ENCODE measurements around the gene DHRS7B.
"Not testable (repeated sequence)": the region's sequence is repeated elsewhere in the genome, so short reads cannot be mapped to it uniquely, and the experiment has no call there.

Gene DHRS7B

DNA sequence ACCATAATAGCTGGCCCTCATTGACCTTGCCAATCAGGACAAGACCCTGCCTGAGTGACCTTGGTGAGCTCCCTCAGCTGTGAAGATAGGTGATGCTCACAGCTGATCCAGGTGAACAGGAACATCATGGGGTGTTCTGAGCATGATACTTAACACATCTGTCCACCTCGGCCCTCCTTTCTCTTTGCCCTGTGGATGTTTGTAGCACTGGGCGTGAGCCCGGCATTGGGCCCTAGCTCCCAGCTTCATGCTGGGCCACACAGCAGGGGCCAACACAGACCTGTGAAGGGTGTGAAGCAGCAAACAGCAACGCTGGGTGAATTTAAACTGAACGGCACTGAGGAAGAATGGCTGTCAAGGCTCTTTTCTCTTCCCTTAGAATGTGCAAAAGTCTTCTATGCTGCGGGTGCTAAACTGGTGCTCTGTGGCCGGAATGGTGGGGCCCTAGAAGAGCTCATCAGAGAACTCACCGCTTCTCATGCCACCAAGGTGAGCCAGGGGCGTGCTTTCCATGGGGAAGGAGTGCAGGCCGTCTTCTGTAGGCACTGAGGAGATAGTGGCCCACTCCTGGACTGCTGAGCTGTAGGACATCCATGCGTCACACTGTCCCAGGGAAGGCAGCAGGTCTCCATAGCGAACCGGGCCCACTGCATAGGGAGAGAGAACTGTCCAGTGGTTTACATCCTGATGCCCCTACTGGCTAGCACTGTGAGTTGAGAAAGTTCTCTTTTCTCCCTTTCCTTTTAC, 51.3 kb downstream of the DHRS7B start:
- no peak for ATAC-seq

DNA sequence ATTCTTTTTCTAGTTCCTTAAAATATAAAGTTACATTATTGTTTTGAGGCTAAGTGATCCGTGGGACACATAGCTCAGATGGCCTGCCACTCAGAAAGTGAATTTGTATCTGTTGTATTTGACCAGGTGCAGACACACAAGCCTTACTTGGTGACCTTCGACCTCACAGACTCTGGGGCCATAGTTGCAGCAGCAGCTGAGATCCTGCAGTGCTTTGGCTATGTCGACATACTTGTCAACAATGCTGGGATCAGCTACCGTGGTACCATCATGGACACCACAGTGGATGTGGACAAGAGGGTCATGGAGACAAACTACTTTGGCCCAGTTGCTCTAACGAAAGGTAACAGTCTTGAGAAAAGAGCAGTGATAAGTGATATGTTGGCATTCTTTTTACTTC, 56.7 kb downstream of the DHRS7B start:
- ATAC-seq, result no peak
- DNase-seq, result no peak

More for the DNA sequence above, 51.3 kb downstream of the DHRS7B start:
- no peak for DNase-seq

DNA sequence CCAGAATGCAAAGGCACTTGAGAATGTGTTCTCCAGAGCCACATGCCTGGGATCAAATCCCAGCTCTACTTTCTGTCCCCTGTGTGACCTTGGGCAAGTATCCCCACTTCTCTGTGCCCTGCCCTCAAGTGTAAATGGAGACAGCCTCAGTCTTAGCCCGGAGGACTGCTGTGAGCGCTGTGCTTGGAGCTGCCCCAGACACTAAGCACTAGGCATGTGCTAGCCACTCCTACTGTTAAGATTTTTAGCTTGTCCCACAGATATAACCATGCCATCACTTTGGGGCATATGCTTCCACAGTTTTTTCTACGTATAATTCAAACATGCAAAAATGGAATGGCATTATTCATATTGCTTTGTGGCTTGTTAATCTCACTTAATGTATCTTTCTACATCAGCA, 57.8 kb downstream of the DHRS7B start:
- ATAC-seq, result no peak
- no peak for DNase-seq

DNA sequence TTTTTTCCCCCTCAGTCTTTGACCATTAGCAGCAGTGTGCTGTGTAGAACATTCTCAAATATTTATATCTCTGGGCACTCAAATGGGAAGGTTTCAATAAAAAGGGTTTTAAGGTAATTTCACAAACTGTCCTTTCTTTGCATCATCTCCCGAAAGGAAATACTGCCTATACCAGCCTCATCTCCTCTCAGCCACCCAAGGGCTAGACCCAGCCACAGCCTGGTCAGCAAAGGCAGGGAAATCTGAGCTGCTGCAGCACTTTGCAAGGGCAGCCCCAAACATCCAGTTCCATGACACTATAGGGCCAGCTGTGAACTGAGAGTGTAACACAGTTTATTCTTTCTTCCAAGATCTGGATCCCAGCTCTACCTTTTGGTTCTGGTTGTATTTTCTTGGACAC, 58.3 kb downstream of the DHRS7B start:
- no peak for DNase-seq
- ATAC-seq, result no peak

DNA sequence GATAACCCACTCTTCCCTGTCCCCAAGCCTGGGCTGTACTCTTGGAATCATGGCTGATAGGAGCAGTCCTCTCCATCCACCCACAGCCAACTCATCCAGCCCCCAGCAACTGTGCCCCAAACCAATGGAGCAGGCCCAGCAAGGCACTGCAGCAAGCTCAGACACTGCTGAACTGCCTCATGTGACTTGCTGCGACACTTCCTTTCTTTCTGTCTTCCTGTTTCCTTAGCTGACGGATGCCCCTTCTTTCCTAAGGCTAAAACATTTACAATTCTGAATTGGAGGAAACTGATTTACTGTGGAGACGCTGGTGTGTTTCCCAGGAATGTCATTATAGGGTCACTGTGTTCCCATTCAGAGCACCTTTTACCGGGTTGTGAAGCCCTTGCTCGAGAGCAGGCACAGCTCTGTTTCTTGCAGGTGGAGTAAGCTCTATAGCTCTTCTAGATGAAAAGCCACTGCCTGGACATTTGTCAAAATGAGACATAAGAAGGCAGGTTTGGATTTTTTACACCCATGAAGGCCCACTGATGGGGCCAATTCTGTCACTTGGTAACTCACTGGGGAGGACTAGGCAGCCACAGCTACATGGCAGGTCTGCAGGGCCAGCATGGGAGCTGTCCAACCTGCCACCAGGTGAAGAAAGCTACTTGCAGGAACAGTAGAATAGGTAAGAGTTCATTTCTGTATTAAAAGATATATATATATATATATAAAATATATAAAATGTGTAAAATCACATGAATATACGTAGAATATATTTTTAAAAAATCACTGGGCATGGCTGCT, 59.8 kb downstream of the DHRS7B start:
- DNase-seq (no peak), ATAC-seq (no peak)

DNA sequence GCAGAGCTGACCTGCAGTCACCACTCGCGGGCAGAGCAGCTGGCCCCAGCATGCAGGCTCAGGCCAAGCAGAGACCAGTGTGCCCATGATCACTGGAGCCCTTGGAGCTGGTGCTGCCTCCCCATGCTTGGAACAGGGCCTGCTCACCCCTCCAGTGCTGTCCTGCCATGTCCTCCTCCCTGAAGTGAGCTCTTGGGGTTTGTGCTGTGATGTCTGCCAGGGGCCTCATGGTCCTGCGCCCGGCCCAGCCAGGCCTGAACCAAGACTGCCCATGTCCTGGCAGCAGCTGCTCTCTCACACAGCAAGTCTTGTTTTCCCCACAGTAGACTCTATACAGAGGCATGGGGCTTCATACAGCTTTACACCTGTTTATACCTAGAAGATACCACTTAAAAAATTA, 62.6 kb downstream of the DHRS7B start:
- DNase-seq (no peak), ATAC-seq (no peak)

DNA sequence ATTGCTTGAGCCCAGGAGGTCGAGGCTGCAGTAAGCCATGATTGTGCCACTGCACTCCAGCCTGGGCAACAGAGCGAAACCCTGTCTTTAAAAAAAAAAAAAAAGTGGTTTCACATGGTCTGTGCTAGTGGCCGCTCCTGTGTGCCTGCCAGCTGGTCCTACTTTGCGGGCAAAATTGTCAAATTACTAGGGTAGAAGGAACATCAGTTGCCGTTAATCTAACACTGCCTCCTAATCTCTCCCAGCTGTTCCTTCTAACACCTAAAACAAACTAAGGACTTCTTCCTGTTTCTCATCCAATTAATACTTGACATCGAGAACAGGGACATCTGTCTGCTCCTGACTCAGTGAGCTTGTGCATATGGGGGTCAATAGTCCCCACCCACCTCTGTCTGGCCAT, 63.3 kb downstream of the DHRS7B start:
- no peak for ATAC-seq
- no peak for DNase-seq

DNA sequence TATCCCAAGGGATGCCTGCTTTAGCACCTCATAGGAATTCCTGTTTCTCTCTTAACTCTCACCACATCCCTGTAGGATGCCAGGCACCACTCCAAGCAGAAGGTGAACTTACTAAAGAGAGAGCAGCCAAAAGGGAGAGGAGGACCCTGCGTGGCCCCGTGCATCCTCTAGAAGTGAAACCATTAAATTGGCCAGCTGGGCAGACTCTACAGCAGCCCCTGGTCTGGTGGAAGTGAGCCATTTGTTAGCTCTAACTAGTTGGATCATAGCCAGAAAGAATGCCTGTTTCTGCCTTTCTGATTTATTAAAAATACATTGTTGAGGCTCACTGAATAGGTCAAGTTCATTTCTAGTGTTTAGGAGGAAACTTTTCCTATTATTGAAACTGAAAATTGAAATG, 64.9 kb downstream of the DHRS7B start:
- ATAC-seq (no peak), DNase-seq (no peak)

DNA sequence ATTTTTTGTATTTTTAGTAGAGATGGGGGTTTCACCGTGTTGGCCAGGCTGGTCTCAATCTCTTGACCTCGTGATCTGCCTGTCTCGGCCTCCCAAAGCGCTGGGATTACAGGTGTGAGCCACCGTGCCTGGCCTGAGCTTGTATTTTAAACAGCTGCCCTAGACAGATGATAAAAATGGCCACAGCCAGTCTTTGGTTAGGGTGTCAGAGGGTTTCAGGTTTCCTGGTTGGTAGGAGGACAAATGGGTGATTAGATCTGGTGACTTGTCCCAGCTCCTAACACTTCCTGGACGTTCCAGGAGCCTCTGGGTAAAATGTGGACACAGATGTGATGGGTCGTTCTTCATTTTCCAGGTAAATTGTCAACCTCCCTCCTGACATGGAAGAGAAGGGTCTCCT, 65.7 kb downstream of the DHRS7B start:
- not testable (repeated sequence) for DNase-seq, ATAC-seq

DNA sequence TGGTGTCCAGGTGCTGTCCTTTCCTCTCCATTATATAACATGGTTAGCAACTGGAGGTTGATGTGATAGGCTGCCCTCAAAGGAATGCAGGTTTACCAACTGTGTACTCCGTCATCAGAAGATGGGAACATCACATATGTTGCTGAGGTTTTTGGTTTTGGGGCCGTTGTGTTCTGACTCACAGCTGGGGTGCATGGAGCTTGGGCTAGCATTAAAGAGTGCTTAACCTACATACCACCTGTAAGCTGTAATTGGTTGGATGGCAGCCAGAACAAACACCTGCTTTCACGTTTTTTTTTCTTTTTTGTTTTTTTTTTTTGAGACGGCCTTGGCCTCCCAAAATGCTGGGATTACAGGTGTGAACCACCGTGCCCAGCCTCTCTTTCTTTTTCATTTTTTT, 66.3 kb downstream of the DHRS7B start:
- ATAC-seq, result no peak
- DNase-seq, result no peak

DNA sequence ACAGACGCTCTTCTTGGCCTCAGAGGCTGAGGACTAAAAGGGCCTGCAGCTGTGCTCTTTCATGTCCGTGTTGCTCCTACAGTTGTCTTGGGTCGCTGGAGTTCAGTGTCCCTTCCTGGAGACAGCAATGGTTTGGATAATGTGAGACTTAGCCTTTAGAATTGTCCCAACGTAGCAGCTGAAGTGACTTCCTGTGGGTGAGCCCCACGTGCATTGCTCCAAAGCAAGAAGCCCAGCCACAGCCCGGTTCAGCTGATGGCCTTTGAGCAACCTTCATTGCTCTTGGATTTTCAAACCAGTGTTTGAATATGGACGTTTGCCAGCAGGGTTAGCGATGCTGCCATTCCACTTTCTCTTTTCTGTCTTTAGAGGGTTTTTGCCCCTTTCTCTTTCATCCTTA, 67.5 kb downstream of the DHRS7B start:
- no peak for ATAC-seq
- DNase-seq, result no peak

DNA sequence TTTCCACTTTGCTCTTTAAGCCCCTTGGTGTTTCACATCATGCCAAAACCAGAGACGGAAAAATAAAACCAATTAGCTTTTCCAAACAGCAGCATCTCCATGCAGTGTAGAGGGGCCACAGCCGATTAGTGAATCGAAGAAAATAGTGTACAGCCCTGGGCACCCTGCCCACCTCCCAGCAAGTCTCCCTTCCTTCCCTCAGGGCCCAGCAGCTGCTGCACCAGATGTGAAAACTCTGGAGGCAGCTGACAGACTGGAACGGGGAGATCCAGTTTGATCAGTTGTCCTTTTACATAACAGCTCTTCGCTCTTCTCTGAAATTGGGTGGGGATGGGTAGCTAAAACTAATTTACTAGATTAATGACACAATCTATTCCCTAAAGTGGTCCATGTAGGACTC, 67.9 kb downstream of the DHRS7B start:
- no peak for DNase-seq
- no peak for ATAC-seq

DNA sequence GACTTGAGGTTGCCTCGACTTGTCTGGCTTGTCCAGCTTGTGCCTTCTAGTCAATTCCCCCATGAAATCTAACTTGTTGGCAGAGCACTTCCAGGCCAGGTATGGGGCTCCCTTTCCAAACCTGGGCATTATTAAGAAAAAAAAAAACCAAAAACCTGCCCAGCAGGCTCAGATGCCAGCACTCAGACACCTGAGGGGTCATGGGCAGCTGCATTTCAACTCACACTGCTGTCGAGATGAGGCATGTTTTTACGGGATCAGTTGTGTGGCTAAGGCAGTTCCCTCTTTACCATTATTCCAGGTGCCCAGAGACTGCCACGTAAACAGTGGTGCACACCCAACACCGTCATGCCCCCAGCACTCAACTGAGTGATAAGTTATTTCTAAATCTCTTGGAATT, 69.4 kb downstream of the DHRS7B start:
- DNase-seq (no peak), ATAC-seq (no peak)

DNA sequence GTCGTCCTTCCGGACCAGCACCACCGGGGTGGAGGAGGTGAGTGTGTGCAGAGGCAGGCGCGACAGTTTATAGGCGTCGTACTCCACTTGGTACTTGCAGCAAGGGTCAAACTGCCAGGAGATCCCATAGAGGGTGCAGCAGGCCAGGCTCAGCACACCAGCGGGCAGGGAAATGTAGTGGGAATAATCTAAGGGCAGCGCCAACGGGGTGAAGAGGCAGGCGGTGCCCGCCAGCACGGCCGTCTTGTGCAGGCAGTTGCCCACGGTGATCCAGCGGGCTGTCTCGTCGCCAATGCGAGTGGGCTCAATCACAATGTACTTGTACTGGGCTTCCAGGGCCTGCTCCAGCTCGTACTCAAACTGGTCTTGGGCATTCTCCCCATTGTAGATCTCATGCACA, 71.6 kb downstream of the DHRS7B start:
- no peak for ATAC-seq
- no peak for DNase-seq

DNA sequence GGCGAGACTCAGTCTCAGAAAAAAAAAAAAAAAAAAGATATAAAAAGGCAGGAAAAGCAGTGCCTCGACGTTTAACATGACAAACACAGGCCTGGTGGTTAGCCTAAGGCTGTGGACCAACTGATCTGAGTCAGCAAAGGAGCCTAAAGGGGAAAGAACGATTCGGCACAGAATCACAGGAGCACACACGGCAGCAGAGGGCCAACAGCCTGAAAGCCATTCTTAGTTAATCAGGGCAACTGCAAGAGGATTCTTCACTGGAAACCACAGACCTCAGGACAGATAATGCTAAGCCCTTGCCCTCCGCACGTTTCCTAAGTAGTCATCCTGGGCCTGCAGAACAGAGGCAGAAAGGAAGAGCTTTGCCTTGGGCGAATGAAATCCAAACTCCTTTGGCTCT, 72.5 kb downstream of the DHRS7B start:
- no peak for ATAC-seq
- DNase-seq, result no peak

DNA sequence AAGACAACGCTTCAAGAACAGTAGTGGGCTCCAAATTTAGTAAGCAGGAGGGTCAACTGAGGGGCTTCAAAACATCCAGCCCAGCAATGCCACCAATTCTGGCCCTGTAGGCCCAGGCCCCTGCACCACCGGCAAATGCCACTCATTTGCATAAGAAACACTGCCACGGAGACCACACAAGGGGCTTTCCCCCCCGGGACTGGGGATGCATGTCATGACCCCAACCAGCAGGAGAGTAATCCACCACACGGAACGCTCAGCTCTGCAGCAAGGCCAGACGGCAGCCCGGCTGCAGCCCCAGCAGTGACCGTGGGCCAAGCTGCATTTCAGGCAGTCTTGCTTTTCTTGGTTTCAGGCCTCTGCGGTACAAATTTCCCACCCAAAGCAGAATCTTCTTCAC, 73.1 kb downstream of the DHRS7B start:
- DNase-seq (no peak), ATAC-seq (peak; percentile 40)

DNA sequence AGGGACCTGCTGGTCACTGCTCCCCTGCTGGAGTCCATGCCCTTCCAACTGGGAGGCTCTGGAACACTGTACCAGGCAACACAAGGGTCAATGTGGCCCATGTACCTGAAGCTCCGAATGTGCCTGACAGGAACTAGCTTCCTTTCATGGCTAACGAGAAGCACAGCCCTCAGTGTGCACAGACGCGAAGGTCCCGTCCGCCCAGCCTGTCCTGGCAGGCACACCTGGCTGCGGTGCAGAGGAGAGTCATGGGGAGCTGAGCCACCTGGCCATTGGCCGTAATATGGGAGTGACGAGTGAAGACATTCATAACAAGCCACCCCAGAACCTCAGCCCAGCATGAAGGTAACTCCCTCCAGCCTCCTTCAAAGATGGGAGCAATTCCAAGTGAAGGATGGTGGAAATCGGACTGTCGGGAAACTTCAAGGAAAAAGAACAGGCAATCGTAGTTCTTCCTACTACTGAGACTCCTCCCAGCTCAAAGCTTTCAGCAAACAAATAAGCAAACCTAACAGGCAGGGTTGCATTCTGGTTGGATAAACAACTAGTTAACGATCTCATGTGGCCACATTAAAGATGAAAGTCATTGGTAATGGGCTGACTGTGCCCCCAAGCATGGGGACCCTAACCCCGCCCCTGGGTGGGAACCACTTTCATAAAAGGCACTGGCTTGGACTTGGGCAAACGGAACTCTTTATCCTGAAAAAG, 74.0 kb downstream of the DHRS7B start:
- ATAC-seq, result no peak
- no peak for DNase-seq

DNA sequence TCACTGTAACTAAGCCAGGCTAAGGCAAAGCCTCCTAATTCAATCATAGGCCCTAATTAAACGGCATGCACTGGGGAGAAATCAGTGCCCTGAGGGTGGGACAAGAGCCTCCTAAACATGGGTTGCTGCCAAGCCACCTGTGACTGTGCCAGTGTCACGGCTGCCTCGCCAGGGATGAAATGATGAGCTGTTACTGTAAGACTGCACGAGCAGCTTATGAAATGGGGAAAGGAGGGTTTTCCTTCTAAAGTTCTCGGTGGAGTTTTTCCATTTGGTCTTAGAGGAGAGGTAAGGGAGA, 74.5 kb downstream of the DHRS7B start:
- ATAC-seq, result no peak
- DNase-seq, result no peak

DNA sequence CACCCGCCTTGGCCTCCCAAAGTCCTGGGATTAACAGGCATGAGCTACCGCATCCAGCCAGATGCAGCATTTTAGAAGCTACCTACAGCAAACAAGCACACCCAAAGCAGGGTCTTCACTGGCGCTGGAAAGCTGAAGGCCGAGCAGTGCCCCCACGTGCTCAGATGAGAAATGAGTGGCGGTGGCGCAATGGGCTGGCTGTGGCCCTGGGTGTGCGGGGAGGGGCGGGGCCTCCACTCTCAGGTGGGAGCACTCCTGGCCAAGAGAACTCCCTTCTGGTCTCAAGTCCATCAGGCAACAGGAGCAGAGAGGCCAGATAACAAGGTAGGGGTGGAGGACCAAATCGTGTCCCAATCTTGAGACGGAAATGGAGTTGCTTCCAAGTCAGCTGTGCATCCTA, 75.1 kb downstream of the DHRS7B start:
- DNase-seq (no peak), ATAC-seq (no peak)

DNA sequence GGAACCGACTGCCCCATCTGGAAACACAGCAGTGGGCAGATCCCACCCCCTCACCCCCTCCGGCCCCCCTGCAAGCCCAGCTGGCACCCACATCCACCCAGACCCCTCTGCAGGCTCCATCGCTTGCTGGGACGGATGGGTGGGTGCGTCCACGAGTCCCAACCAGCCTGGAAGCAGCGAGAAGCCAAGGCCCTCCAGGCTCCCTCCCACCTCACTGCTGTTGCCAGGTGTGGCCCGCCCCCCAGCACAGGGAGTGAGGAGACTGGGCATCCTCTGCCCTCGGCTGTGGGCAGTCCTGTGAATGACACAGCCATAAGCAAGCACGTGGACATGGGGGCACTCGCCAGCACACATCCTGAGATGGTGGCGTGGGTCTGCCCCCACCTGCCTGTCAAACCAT, 75.7 kb downstream of the DHRS7B start:
- ATAC-seq (no peak), DNase-seq (no peak)

DNA sequence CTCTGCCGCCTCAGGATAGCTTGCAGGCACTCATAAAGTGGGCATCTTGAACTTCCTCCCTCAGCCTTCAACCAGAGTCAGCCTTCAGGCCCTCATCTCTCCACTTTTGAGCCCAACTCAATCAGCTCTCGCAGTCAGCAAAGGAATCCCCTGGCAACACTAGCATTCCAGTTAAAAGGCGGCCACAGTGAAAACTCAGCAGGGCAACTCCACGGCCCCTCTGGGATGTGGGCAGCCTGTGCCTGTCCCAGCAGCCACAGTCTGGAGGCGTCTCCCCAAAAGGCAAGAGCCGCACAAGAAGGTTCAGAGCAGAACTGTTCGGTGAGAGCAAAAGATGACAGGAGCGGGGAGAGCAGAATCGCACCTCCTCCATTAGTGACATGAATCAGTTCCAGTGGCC, 78.2 kb downstream of the DHRS7B start:
- DNase-seq (no peak), ATAC-seq (no peak)

DNA sequence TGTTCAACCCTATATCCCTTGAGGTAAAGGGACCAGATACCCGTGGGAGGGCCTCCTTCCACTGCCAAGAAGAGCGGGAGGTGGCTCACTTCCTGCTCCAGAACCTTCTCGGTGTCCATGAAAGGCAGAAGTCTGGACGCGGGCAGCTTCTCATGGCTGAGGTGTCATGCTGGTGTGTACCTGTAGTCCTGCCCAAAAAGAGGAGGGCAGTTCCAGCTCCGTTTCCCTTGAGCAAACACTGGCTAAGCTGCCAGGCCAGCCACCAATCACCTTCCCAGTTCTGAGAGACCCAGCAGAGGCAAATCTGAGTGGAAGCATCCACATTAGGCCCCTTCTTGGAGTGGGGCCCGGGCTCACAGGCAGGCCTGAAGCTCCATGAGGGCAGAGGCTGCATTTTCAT, 81.6 kb downstream of the DHRS7B start:
- no peak for ATAC-seq
- DNase-seq, result no peak

DNA sequence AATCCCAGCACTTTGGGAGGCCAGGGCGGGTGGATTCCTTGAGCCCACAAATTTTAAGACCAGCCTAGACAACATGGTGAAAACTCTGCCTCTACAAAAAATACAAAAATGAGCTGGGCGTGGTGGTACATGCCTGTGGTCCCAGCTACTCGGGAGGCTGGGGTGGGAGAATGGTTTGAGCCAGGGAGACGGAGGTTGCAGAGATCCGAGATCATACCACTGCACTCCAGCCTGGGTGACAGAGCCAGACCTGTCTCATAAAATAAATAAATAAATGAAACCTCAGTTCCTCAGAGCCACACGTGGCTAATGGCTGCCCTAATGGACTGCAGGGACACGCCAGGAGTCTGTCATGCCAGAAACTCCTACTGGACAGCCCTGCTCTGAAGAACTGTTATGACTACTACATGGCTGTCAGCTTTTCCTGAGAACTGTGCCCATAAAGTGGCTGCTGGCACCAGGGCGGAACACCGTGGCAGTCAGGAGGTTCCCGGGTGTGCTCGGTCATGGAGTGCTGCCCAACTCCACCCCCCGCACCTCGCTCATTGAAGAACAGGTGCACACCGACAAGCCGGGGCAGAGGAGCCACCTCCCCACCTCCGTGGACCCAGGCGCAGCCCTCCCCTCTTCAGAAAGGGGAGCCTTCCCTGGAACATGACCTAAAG, 82.9 kb downstream of the DHRS7B start:
- no peak for DNase-seq
- no peak for ATAC-seq
